A549 (cell line): ENCODE data around the gene MAGI2. TPM values are rescaled to one million over a fixed set of nuclear protein-coding genes. Genes with fewer than 3 reads are reported as not detected.

Source experiments
- ATAC-seq, 2 experiments: fragments of 200-7000 bp in 1 of 2; fragments of >200 bp in 1 of 2; cut with Nextera tagmentation in 1 of 2; cut with Tn5 transposase in 1 of 2; 3 replicates each; pipeline versions ENCODE4 v1.8.0 to v1.9.1; 2018 to 2020; ENCODE audit warnings: mild to moderate bottlenecking in 1 of 2, moderate library complexity in 1 of 2
- CTCF ChIA-PET: fragments of 300-600 bp; sonication (Branson Sonifier 250); formaldehyde crosslinking; extraction: SDS; loops from one replicate; lab custom pipeline; 2021; ENCODE audit warnings: antibody characterized with exemption, inconsistent platforms; lab: Yijun Ruan, JAX
- POLR2A ChIA-PET: fragments of 350-600 bp; formaldehyde crosslinking; extraction: SDS; loops from one replicate; lab custom pipeline; 2021; ENCODE audit warnings: antibody characterized with exemption, inconsistent platforms; lab: Yijun Ruan, JAX
- DNase-seq, 2 experiments: peaks; one replicate each; pipeline versions ENCODE4 v3.0.0 to v3.0.0-alpha.2; 2011 to 2016; ENCODE audit warnings: low read depth in 1 of 2, low spot score in 1 of 2
- FAIRE-seq: peaks from 2 replicates; lab custom pipeline; 2011; peaks lifted over from hg19 to GRCh38; lab: Jason Lieb, UNC
- H3K27ac ChIP-seq, 2 experiments: fragments of >200 bp; sonication (Bioruptor Twin); formaldehyde crosslinking; 3 replicates each; pipeline ENCODE4 v1.5.1; 2016 to 2017
- H3K4me1 ChIP-seq: fragments of >200 bp; sonication (Bioruptor Twin); formaldehyde crosslinking; 3 replicates; pipeline ENCODE4 v1.6.1; 2016
- H3K4me2 ChIP-seq: fragments of >200 bp; sonication (Bioruptor Twin); formaldehyde crosslinking; 3 replicates; pipeline ENCODE4 v1.6.1; 2016
- H3K4me3 ChIP-seq: fragments of >200 bp; sonication (Bioruptor Twin); formaldehyde crosslinking; 3 replicates; pipeline ENCODE4 v1.5.1; 2016
- H3K9me3 ChIP-seq: fragments of >200 bp; sonication (Bioruptor Twin); formaldehyde crosslinking; 3 replicates; pipeline ENCODE4 v1.6.1; 2016
- CEBPB ChIP-seq, 2 experiments: fragments of >200 bp in 1 of 2; sonication (Bioruptor Twin) in 1 of 2; formaldehyde crosslinking in 1 of 2; IDR thresholded peaks; 2 replicates each; pipeline ENCODE4 v1.6.1; 2012 to 2016
- CHD4 ChIP-seq: fragments of 200-600 bp; sonication (generic); IDR thresholded peaks from 2 replicates; pipeline ENCODE4 v1.6.1; 2016; ENCODE audit warnings: antibody characterized with exemption, mild to moderate bottlenecking, borderline replicate concordance
- FOSL2 ChIP-seq, 2 experiments: fragments of 450-650 bp in 1 of 2; fragments of >200 bp in 1 of 2; sonication (Bioruptor Twin) in 1 of 2; formaldehyde crosslinking; IDR thresholded peaks; 2 replicates each; pipeline versions ENCODE4 v1.5.0 to v1.6.1; 2016 to 2020; ENCODE audit warnings: mild to moderate bottlenecking in 1 of 2, moderate library complexity in 1 of 2
- FOXS1 ChIP-seq: fragments of 250-450 bp; sonication (Bioruptor Pico); IDR thresholded peaks from 2 replicates; pipeline ENCODE4 v1.5.0; 2020; ENCODE audit warnings: mild to moderate bottlenecking, moderate library complexity
- GATA3 ChIP-seq: IDR thresholded peaks from 2 replicates; pipeline ENCODE4 v1.6.1; 2012; ENCODE audit warnings: borderline replicate concordance
- HEYL ChIP-seq: fragments of 250-450 bp; sonication (Bioruptor Pico); IDR thresholded peaks from 2 replicates; pipeline ENCODE4 v1.8.0; 2021; ENCODE audit warnings: mild to moderate bottlenecking, moderate library complexity
- HOXA7 ChIP-seq: fragments of 250-450 bp; sonication (Bioruptor Pico); IDR thresholded peaks from 2 replicates; pipeline ENCODE4 v1.5.0; 2020; ENCODE audit warnings: mild to moderate bottlenecking, moderate library complexity
- JUN ChIP-seq, 2 experiments: fragments of >200 bp; sonication (Bioruptor Twin); formaldehyde crosslinking; IDR thresholded peaks; 2 replicates in 1 of 2; 3 replicates in 1 of 2; pipeline ENCODE4 v1.6.1; 2016 to 2017
- KDM5A ChIP-seq: fragments of 200-600 bp; sonication (generic); IDR thresholded peaks from 2 replicates; pipeline ENCODE4 v1.6.1; 2016; ENCODE audit warnings: antibody characterized with exemption, mild to moderate bottlenecking
- MYC ChIP-seq: IDR thresholded peaks from 2 replicates; pipeline ENCODE4 v1.6.1; 2012; ENCODE audit warnings: mild to moderate bottlenecking, inconsistent platforms, low read length, improper control_type of control experiment, borderline replicate concordance
- NFE2L2 ChIP-seq: fragments of 150-350 bp; conservative IDR thresholded peaks from 2 replicates; pipeline ENCODE4 v1.6.1; 2014; ENCODE audit warnings: low read length
- NPAS2 ChIP-seq: fragments of 250-450 bp; sonication (Bioruptor Pico); IDR thresholded peaks from 2 replicates; pipeline ENCODE4 v1.8.0; 2022; ENCODE audit warnings: mild to moderate bottlenecking, moderate library complexity, borderline replicate concordance
- PHF8 ChIP-seq: fragments of 200-600 bp; sonication (generic); IDR thresholded peaks from 2 replicates; pipeline ENCODE4 v1.6.1; 2016; ENCODE audit warnings: low read depth, mild to moderate bottlenecking, antibody characterized with exemption, moderate library complexity, borderline replicate concordance
- RARB ChIP-seq: fragments of 250-450 bp; sonication (Bioruptor Pico); IDR thresholded peaks from 2 replicates; pipeline ENCODE4 v1.8.0; 2021; ENCODE audit warnings: mild to moderate bottlenecking, moderate library complexity
- RFX5 ChIP-seq: fragments of 450-650 bp; IDR thresholded peaks from 2 replicates; pipeline ENCODE4 v1.7.1; 2014; ENCODE audit warnings: antibody characterized with exemption, mild to moderate bottlenecking, moderate library complexity
- SREBF2 ChIP-seq: fragments of 450-650 bp; IDR thresholded peaks from 2 replicates; pipeline ENCODE4 v1.6.1; 2014; ENCODE audit warnings: mild to moderate bottlenecking, moderate library complexity
- TP53 ChIP-seq: fragments of 250-450 bp; sonication (Bioruptor Pico); IDR thresholded peaks from 2 replicates; pipeline ENCODE4 v1.5.0; 2021; ENCODE audit warnings: mild to moderate bottlenecking, moderate library complexity
- ZNF302 ChIP-seq: fragments of 250-450 bp; sonication (Bioruptor Pico); IDR thresholded peaks from 2 replicates; pipeline ENCODE4 v1.9.0; 2021; ENCODE audit warnings: inconsistent platforms, mild to moderate bottlenecking, moderate library complexity
- WGBS: methylation state at CpG from one replicate; pipeline ENCODE4 v1.1.6; 2017; ENCODE audit errors: missing lambda C conversion rate; 5-methylcytosine and 5-hydroxymethylcytosine counted together
- polyA plus RNA-seq, 4 experiments: library from polyadenylated mRNA; depleted of rRNA in 3 of 4; stranded (reverse); fragments of >200 nt; fragmentation: RNase III in 1 of 4; extraction: RNeasy Plus Mini Kit Qiagen cat#74134 plus additional on column Dnase treatment in 1 of 4; gene quantifications; 2 replicates in 3 of 4; 3 replicates in 1 of 4; pipeline ENCODE4 v1.2.3, GENCODE V29; 2011 to 2017
- TF ChIP-seq, protein P1 (sequence below): fragments of 450-650 bp; IDR thresholded peaks from 2 replicates; pipeline ENCODE4 v1.6.1; 2014; ENCODE audit warnings: antibody characterized with exemption
- TF ChIP-seq, protein P2 (sequence below): IDR thresholded peaks from 2 replicates; pipeline ENCODE4 v1.6.1; 2012
- TF ChIP-seq, protein P3 (sequence below): fragments of 250-450 bp; sonication (Bioruptor Pico); IDR thresholded peaks from 2 replicates; pipeline ENCODE4 v1.5.0; 2020; ENCODE audit warnings: low read depth, mild to moderate bottlenecking, moderate library complexity
- TF ChIP-seq, protein P4 (sequence below): fragments of 150-350 bp; IDR thresholded peaks from 2 replicates; pipeline ENCODE4 v1.6.1; 2014; ENCODE audit warnings: low read depth, mild to moderate bottlenecking, low read length
- TF ChIP-seq, protein P5 (sequence below): fragments of >200 bp; sonication (Bioruptor Twin); formaldehyde crosslinking; IDR thresholded peaks from 2 replicates; pipeline ENCODE4 v1.6.1; 2016
- TF ChIP-seq, protein P6 (sequence below): fragments of 200-600 bp; sonication (generic); IDR thresholded peaks from 2 replicates; pipeline ENCODE4 v1.6.1; 2016; ENCODE audit warnings: antibody characterized with exemption, mild to moderate bottlenecking, moderate library complexity
- TF ChIP-seq, protein P7 (sequence below): fragments of >200 bp; sonication (Bioruptor Twin); formaldehyde crosslinking; IDR thresholded peaks from 3 replicates; pipeline ENCODE4 v1.6.1; 2016
- TF ChIP-seq, protein P8 (sequence below): fragments of 250-450 bp; sonication (Bioruptor Pico); IDR thresholded peaks from 2 replicates; pipeline ENCODE4 v1.5.0; 2021; ENCODE audit warnings: mild to moderate bottlenecking, moderate library complexity, borderline replicate concordance
- TF ChIP-seq, protein P9 (sequence below): IDR thresholded peaks from 2 replicates; pipeline ENCODE4 v1.6.1; 2012; ENCODE audit warnings: low read depth, borderline replicate concordance

The MAGI2 gene
- polyA plus RNA-seq, 2 of the 4 experiments (the other 2 are of a cell fraction) = 0.48 to 0.81 TPM

DNA sequence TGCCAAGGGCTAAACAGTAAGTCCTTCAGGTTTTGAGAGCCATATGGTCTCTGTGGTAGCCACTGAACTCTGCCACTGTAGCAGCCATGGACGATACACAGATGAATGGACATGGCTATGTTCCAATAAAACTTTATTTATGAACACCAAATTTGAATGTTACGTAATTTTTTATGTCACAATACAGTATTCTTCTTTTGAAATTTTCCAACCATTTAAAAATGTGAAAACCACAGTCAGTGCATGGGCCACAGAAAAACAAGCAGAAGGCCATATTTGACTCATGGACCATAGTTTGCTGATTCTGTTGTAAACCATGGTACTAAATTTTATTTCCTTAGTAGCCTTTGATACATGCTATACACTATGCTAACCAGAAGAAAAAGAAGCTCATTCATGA, 361.8 kb downstream of the MAGI2 start:
- no peak for ATAC-seq
- 21% methylated on average over 2 of the region's 2 CpGs for WGBS
- Histone ChIP-seq H3K4me3 (no peak overlapping the region), H3K9me3 (no peaks in the 10 kb centered on the region), H3K4me2 (no peak overlapping the region), H3K4me1 (no peaks in the 10 kb centered on the region), H3K27ac (no peak overlapping the region)
- DNase-seq = no peak
- no peak for TF ChIP-seq FOXS1 (CRISPR knock-in tag)
- TF ChIP-seq, protein P1, sequence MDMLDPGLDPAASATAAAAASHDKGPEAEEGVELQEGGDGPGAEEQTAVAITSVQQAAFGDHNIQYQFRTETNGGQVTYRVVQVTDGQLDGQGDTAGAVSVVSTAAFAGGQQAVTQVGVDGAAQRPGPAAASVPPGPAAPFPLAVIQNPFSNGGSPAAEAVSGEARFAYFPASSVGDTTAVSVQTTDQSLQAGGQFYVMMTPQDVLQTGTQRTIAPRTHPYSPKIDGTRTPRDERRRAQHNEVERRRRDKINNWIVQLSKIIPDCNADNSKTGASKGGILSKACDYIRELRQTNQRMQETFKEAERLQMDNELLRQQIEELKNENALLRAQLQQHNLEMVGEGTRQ = no peak
- no peak for TF ChIP-seq NFE2L2
- TF ChIP-seq, protein P2, sequence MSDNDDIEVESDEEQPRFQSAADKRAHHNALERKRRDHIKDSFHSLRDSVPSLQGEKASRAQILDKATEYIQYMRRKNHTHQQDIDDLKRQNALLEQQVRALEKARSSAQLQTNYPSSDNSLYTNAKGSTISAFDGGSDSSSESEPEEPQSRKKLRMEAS = no peak
- TF ChIP-seq, protein P3, sequence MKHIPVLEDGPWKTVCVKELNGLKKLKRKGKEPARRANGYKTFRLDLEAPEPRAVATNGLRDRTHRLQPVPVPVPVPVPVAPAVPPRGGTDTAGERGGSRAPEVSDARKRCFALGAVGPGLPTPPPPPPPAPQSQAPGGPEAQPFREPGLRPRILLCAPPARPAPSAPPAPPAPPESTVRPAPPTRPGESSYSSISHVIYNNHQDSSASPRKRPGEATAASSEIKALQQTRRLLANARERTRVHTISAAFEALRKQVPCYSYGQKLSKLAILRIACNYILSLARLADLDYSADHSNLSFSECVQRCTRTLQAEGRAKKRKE (CRISPR knock-in tag) = no peak
- TF ChIP-seq KDM5A = no peak
- no peak for TF ChIP-seq FOSL2 (IDR thresholded peaks at IDR 0.05)
- TF ChIP-seq FOSL2 (CRISPR knock-in tag; IDR thresholded peaks at IDR 0.05) = no peak
- no peak for TF ChIP-seq SREBF2
- TF ChIP-seq, protein P4, sequence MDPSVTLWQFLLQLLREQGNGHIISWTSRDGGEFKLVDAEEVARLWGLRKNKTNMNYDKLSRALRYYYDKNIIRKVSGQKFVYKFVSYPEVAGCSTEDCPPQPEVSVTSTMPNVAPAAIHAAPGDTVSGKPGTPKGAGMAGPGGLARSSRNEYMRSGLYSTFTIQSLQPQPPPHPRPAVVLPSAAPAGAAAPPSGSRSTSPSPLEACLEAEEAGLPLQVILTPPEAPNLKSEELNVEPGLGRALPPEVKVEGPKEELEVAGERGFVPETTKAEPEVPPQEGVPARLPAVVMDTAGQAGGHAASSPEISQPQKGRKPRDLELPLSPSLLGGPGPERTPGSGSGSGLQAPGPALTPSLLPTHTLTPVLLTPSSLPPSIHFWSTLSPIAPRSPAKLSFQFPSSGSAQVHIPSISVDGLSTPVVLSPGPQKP = no peak
- no peak for TF ChIP-seq CEBPB (IDR thresholded peaks at IDR 0.05)
- TF ChIP-seq CHD4 = no peak
- TF ChIP-seq, protein P5, sequence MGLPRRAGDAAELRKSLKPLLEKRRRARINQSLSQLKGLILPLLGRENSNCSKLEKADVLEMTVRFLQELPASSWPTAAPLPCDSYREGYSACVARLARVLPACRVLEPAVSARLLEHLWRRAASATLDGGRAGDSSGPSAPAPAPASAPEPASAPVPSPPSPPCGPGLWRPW = no peak
- no peak for TF ChIP-seq JUN (IDR thresholded peaks at IDR 0.05)
- no peak for FAIRE-seq
- ChIA-PET CTCF (no interaction called here), POLR2A (no interaction called here)

DNA sequence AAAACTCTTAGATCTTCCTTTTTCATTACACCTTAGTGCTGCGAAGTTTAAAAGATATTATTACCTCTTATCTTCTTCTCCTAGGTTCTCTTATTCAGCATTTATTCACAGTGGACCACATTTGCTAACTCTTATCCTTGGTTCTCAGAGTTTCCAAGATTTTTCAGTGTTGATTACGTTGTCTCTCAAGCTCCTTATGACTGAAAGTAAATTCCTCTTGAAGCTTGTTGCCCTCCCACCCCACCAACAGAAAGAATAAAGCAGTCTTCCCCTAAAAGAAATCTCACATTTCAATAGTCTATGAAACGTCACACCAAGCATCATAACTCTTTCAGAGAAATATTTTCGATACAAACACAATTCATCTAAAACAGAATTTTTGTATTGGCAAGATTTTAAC, 362.5 kb downstream of the MAGI2 start:
- DNase-seq (no peak), ATAC-seq (no peak), FAIRE-seq (no peak)
- 16% methylated on average over 4 of the region's 4 CpGs for WGBS
- POLR2A ChIA-PET = no interaction called here
- Histone ChIP-seq H3K27ac (no peak overlapping the region), H3K4me2 (no peak overlapping the region), H3K4me3 (no peak overlapping the region), H3K4me1 (no peaks in the 10 kb centered on the region), H3K9me3 (no peaks in the 10 kb centered on the region)
- CTCF ChIA-PET = no interaction called here
- TF ChIP-seq NPAS2 (no peak), MYC (no peak), HEYL (CRISPR knock-in tag) (no peak), ZNF302 (CRISPR knock-in tag) (no peak), GATA3 (no peak), CEBPB (IDR thresholded peaks at IDR 0.05) (no peak), HOXA7 (CRISPR knock-in tag) (no peak), TP53 (CRISPR knock-in tag) (no peak), CHD4 (no peak), RFX5 (no peak), RARB (no peak), PHF8 (no peak)
- TF ChIP-seq, protein P6, sequence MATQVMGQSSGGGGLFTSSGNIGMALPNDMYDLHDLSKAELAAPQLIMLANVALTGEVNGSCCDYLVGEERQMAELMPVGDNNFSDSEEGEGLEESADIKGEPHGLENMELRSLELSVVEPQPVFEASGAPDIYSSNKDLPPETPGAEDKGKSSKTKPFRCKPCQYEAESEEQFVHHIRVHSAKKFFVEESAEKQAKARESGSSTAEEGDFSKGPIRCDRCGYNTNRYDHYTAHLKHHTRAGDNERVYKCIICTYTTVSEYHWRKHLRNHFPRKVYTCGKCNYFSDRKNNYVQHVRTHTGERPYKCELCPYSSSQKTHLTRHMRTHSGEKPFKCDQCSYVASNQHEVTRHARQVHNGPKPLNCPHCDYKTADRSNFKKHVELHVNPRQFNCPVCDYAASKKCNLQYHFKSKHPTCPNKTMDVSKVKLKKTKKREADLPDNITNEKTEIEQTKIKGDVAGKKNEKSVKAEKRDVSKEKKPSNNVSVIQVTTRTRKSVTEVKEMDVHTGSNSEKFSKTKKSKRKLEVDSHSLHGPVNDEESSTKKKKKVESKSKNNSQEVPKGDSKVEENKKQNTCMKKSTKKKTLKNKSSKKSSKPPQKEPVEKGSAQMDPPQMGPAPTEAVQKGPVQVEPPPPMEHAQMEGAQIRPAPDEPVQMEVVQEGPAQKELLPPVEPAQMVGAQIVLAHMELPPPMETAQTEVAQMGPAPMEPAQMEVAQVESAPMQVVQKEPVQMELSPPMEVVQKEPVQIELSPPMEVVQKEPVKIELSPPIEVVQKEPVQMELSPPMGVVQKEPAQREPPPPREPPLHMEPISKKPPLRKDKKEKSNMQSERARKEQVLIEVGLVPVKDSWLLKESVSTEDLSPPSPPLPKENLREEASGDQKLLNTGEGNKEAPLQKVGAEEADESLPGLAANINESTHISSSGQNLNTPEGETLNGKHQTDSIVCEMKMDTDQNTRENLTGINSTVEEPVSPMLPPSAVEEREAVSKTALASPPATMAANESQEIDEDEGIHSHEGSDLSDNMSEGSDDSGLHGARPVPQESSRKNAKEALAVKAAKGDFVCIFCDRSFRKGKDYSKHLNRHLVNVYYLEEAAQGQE = no peak
- TF ChIP-seq, protein P7, sequence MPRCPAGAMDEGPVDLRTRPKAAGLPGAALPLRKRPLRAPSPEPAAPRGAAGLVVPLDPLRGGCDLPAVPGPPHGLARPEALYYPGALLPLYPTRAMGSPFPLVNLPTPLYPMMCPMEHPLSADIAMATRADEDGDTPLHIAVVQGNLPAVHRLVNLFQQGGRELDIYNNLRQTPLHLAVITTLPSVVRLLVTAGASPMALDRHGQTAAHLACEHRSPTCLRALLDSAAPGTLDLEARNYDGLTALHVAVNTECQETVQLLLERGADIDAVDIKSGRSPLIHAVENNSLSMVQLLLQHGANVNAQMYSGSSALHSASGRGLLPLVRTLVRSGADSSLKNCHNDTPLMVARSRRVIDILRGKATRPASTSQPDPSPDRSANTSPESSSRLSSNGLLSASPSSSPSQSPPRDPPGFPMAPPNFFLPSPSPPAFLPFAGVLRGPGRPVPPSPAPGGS = no peak
- TF ChIP-seq, protein P8, sequence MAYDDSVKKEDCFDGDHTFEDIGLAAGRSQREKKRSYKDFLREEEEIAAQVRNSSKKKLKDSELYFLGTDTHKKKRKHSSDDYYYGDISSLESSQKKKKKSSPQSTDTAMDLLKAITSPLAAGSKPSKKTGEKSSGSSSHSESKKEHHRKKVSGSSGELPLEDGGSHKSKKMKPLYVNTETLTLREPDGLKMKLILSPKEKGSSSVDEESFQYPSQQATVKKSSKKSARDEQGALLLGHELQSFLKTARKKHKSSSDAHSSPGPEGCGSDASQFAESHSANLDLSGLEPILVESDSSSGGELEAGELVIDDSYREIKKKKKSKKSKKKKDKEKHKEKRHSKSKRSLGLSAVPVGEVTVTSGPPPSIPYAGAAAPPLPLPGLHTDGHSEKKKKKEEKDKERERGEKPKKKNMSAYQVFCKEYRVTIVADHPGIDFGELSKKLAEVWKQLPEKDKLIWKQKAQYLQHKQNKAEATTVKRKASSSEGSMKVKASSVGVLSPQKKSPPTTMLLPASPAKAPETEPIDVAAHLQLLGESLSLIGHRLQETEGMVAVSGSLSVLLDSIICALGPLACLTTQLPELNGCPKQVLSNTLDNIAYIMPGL (CRISPR knock-in tag) = no peak
- TF ChIP-seq, protein P9, sequence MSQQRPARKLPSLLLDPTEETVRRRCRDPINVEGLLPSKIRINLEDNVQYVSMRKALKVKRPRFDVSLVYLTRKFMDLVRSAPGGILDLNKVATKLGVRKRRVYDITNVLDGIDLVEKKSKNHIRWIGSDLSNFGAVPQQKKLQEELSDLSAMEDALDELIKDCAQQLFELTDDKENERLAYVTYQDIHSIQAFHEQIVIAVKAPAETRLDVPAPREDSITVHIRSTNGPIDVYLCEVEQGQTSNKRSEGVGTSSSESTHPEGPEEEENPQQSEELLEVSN = no peak
